Stimulated activated effector memory CD8-positive, alpha-beta T cell treated with anti-CD3 and anti-CD28 coated beads, Interleukin-12 subunit alpha, Interleukin-12 subunit beta, amount 100 ng/mL, for 72 hours (primary cell): ENCODE measurements around the gene ST6GALNAC3.

Experiments
- ATAC-seq: fragments of 150-1000 bp; cut with Tn5 transposase; 2 replicates; pipeline ENCODE4 v1.10.0; 2021
- DNase-seq, 2 donors: peaks; one replicate each; pipeline ENCODE4 v3.0.0; 2021 to 2022; ENCODE audit warnings: low spot score in 2 of 2
- H3K27ac Mint-ChIP-seq: one replicate; pipeline ENCODE4 v1.8.0; 2022; ENCODE audit warnings: mild to moderate bottlenecking, mixed read lengths
- H3K36me3 Mint-ChIP-seq: one replicate; pipeline ENCODE4 v1.8.0; 2022; ENCODE audit warnings: mild to moderate bottlenecking, mixed read lengths
- H3K4me1 Mint-ChIP-seq: one replicate; pipeline ENCODE4 v1.8.0; 2022; ENCODE audit warnings: mixed read lengths
- H3K4me3 Mint-ChIP-seq: one replicate; pipeline ENCODE4 v1.8.0; 2022; ENCODE audit warnings: mild to moderate bottlenecking, mixed read lengths
- H3K9me3 Mint-ChIP-seq: one replicate; pipeline ENCODE4 v1.8.0; 2022; ENCODE audit warnings: mixed read lengths

ST6GALNAC3 gene

DNA sequence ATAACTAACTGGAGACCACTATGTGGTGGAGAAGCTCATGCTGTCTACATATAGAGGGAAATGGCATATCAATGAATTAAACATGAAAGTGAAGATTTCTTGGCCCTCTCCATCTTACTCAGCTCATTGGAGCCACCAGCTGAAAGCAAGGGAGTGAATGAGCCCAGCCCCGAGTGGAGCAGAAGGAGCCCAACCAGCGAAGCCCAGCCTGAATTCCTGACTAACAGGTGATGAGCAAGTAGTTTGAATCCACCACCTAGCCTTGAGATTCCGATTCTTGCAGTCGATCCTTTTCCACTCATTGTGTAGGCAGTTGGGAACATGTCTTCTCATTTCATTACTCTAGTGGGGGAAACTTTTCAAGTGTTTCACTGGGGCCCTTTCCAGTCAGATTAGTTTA lies 18.6 kb upstream of the ST6GALNAC3 start:
- Mint-ChIP-seq H3K4me3 (no peak overlapping the region), H3K4me1 (no peaks in the 10 kb centered on the region), H3K9me3 (no peaks in the 10 kb centered on the region), H3K36me3 (no peaks in the 10 kb centered on the region), H3K27ac (no peak overlapping the region)
- DNase-seq, result no peak
- no peak for ATAC-seq

- DNase-seq, result no peak
- no peak overlapping the region for H3K27ac Mint-ChIP-seq
- no peak for ATAC-seq
- no peaks in the 10 kb centered on the region for H3K36me3 Mint-ChIP-seq
- no peak overlapping the region for H3K4me3 Mint-ChIP-seq
- no peaks in the 10 kb centered on the region for H3K9me3 Mint-ChIP-seq
- no peaks in the 10 kb centered on the region for H3K4me1 Mint-ChIP-seq
Observed at GRCh38 chr1:76059451-76059850, 15.1 kb upstream of the ST6GALNAC3 start.

DNA sequence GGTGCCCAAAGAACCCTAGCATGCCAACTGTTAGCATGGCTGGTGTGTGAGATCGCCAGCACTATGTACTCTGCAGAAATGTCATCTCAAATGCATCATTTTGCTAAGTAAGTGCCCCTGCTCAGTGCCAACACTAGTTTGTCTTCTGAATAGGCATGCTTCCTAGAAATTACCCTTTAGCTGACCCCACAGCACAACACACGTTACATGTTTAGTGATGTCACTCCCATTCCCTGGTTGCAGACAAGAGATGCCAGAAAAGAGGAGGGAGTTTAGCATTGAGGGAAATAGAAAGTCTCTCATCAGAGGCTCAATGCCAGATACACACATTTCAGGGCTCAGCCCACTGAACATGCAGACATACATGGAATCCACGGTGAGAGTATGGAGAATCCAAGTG lies 9.3 kb upstream of the ST6GALNAC3 start:
- no peak for ATAC-seq
- H3K27ac Mint-ChIP-seq, result no peak overlapping the region
- H3K9me3 Mint-ChIP-seq, result no peaks in the 10 kb centered on the region
- H3K36me3 Mint-ChIP-seq, result no peaks in the 10 kb centered on the region
- H3K4me1 Mint-ChIP-seq, result no peaks in the 10 kb centered on the region
- no peak overlapping the region for H3K4me3 Mint-ChIP-seq
- DNase-seq, result no peak

DNA sequence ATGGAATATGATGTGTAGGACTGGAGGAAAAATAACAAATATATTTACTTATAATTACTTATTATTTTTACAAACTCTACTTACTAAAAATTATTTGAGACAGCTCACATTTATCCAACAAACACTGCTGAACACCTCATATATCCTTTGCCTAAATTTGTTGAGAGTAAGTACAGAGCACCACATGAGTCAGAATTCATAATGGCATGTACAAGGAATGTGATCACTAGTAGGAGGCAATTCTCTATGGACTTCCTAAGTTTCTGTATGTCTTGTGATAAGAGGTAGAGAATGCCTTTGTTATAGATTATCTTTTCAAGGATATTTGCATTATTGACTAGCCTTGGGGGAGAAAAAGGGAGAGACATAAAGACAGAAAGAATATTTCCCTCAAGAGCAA lies 8.2 kb upstream of the ST6GALNAC3 start:
- Mint-ChIP-seq H3K4me3 (no peak overlapping the region), H3K9me3 (no peaks in the 10 kb centered on the region), H3K4me1 (no peaks in the 10 kb centered on the region), H3K27ac (no peak overlapping the region), H3K36me3 (no peaks in the 10 kb centered on the region)
- no peak for DNase-seq
- no peak for ATAC-seq

DNA sequence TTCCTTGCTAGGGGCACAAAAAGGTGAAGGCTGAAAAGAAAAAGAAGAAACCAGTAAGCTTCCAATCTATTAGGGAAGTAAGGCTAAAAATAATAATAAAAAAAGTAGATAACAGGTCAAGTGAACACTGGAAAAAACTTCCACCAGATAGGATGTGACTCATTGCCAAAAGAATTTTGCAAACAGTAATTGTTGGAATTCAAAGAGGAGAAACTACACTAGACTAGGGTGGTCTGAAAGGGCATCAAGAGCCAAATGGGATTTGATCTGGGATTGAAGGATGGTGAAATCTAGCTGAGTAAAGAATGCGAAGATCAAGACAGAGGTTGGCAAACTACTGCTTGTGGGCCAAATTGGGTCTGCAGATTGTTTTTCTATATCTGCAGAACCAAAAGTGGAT lies 6.0 kb upstream of the ST6GALNAC3 start:
- H3K4me1 Mint-ChIP-seq, result no peaks in the 10 kb centered on the region
- no peaks in the 10 kb centered on the region for H3K36me3 Mint-ChIP-seq
- ATAC-seq, result no peak
- no peak for DNase-seq
- H3K27ac Mint-ChIP-seq, result no peak overlapping the region
- no peak overlapping the region for H3K4me3 Mint-ChIP-seq
- H3K9me3 Mint-ChIP-seq, result no peaks in the 10 kb centered on the region

DNA sequence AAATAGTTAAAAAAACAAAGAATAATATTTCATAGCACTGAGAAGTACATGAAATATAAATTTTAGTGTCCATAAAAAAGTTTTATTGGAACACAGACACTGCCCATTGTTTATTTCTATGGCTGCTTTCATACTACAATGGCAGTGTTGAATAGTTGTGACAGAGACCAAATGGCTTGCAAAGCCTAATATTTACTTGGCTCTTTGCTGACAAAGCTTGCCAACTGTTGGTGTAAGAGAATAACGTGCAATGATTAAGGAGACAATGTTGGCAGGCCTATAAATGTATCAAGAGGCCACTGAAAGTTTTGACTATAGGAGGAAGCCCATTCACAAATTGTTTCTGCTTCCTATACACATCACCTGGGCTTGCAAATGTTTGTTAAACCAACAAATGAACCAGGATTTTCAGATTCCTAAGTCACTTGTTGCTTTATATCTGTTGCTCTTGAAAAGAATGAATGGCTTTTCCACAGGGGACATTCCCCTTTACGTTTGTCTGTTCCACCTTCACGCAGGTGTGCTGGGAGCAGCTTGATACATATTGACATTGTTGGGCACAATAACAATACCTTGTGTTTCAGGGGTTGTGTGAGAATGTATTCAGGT lies 5.5 kb upstream of the ST6GALNAC3 start:
- Mint-ChIP-seq H3K36me3 (no peaks in the 10 kb centered on the region), H3K27ac (no peak overlapping the region), H3K9me3 (no peaks in the 10 kb centered on the region), H3K4me1 (peaks cover under 1% of the 10 kb centered on the region), H3K4me3 (no peak overlapping the region)
- ATAC-seq (no peak), DNase-seq (no peak)

DNA sequence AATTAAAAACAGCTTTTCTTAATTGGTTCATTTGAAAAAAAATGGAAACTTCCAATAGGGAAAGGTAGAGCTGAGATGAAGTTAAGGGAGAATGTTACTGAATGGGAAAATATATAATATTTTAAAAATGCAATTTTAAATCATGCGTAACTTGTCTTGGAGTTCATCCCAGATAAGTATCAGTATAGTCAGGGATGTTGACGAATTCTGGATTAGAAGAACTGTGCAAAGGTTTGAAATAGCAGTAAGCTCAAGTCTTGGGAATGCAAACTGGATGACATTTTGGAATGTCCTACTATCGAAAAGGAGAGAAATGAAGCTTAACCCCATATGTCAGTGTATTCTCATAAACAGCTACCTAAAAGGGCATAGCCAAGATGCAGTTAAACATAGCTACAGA lies 4.0 kb upstream of the ST6GALNAC3 start:
- no peak overlapping the region for H3K4me3 Mint-ChIP-seq
- no peaks in the 10 kb centered on the region for H3K9me3 Mint-ChIP-seq
- H3K27ac Mint-ChIP-seq, result no peak overlapping the region
- peaks cover 10% of the 10 kb centered on the region for H3K4me1 Mint-ChIP-seq
- DNase-seq (no peak), ATAC-seq (no peak)
- H3K36me3 Mint-ChIP-seq, result no peaks in the 10 kb centered on the region

DNA sequence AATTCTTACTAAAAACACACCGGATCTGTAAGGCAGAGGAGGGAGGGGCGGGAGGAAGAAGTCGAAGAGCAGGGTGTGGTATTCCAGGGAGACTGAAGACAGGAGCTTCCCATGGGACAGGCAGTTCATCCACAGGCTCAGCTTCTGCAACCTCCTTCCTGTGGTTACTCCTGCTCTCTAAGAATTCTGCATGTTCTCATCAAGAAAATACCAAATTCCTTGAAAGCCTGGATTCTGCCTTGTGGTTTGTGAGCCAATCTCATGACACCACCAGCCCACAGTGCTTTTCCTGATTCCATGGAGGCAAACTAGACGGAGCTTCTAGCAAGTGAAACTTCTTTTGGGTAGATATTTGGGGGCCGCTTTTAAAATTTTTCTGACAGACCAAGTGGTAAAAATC lies 1.1 kb upstream of the ST6GALNAC3 start:
- no peak overlapping the region for H3K27ac Mint-ChIP-seq
- peaks cover 10% of the 10 kb centered on the region for H3K4me1 Mint-ChIP-seq
- ATAC-seq (no peak), DNase-seq (no peak)
- no peak overlapping the region for H3K4me3 Mint-ChIP-seq
- no peaks in the 10 kb centered on the region for H3K9me3 Mint-ChIP-seq
- no peaks in the 10 kb centered on the region for H3K36me3 Mint-ChIP-seq

DNA sequence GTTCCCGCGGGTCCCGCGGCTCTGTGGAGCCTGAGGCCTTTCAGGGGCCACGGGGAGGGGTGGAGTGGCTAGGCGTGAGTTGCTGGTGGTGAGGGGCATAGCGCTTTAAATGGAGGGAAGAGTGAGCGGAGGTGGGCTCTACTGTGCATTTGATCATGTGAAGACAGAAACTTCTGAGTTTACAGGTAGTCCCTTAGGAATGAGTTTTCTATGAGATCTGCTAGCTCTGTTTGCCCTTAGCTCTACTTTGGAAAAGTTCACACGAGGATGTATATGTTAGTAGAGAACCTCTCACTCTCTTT lies 593 bp downstream of the ST6GALNAC3 start:
- no peak overlapping the region for H3K27ac Mint-ChIP-seq

GRCh38 chr1:76075877-76076276 lies 1.3 kb downstream of the ST6GALNAC3 start:
- Mint-ChIP-seq H3K4me3 (no peak overlapping the region), H3K4me1 (peaks cover 10% of the 10 kb centered on the region), H3K36me3 (no peaks in the 10 kb centered on the region), H3K27ac (no peak overlapping the region), H3K9me3 (no peaks in the 10 kb centered on the region)
- DNase-seq (no peak), ATAC-seq (no peak)

More for the DNA sequence above, 593 bp downstream of the ST6GALNAC3 start:
- no peak for DNase-seq
- no peak for ATAC-seq
- Mint-ChIP-seq H3K4me3 (peak overlapping the region; percentile 72), H3K36me3 (no peaks in the 10 kb centered on the region), H3K4me1 (peaks cover 10% of the 10 kb centered on the region), H3K9me3 (no peaks in the 10 kb centered on the region)

DNA sequence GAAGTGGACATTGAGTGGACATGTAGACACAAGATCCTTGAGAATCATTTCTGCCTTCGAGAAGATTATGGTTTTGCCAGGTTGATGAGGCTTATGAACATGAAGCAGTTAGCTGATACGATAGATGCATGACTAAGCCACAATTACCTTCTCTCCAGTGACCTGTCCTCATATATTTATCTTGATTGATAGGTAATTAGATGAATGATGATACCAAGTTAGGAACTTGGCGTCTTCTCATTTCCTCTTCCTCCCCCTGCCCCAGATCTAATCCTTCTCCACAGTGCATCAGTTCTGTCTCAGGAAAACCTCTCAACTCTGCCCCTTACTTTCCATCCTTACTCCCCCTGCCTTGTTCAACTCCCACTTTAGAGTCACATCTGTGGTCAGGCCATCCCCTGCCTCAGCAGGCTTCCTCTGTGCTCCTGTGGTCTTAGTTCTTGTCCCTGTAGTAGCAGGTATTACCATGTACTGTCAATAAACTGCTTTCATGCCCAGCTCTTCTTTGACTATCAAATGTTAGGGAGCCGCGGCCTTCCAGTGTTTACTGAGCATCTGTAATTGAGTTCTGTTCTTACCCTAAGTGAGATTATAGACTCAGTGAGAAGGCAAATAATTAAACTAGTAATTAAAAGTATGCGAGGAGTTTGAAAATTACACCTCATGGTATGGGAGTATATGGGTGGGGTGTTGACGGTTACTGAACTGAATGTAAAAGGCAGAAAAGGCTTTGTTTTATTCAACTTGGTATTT lies 5.1 kb downstream of the ST6GALNAC3 start:
- no peak overlapping the region for H3K4me3 Mint-ChIP-seq
- DNase-seq, result no peak
- ATAC-seq, result no peak
- no peak overlapping the region for H3K27ac Mint-ChIP-seq
- H3K36me3 Mint-ChIP-seq, result no peaks in the 10 kb centered on the region
- H3K4me1 Mint-ChIP-seq, result peaks cover 5% of the 10 kb centered on the region
- no peaks in the 10 kb centered on the region for H3K9me3 Mint-ChIP-seq

- H3K4me3 Mint-ChIP-seq, result no peak overlapping the region
- H3K4me1 Mint-ChIP-seq, result no peaks in the 10 kb centered on the region
- H3K9me3 Mint-ChIP-seq, result no peaks in the 10 kb centered on the region
- no peak overlapping the region for H3K27ac Mint-ChIP-seq
- no peak for DNase-seq
- no peaks in the 10 kb centered on the region for H3K36me3 Mint-ChIP-seq
- ATAC-seq, result peak; percentile 34
Observed at GRCh38 chr1:76080552-76081079, 6.1 kb downstream of the ST6GALNAC3 start.

- Mint-ChIP-seq H3K36me3 (no peaks in the 10 kb centered on the region), H3K4me1 (no peaks in the 10 kb centered on the region), H3K4me3 (no peak overlapping the region), H3K9me3 (no peaks in the 10 kb centered on the region), H3K27ac (no peak overlapping the region)
- DNase-seq, result no peak
- no peak for ATAC-seq
Observed at GRCh38 chr1:76082062-76082461, 7.5 kb downstream of the ST6GALNAC3 start.

DNA sequence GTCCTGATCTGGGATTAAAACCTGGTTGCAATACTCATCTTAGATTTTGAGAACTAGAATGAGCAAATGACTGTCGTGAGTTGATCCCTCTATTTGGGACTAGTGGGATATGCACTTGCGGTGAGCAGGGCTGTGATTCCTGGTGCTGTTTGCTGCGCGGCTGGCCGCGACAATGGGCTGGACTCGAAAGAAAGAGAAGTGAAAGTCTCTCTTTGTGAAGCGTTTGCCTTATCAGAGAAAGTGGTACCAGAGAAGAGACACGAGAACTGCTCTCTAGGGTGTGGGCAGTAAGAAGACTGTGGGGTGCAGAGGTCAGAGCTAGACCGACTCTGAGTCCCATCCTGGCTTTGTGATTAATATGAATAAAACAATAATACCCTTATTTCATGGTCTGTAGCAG lies 8.6 kb downstream of the ST6GALNAC3 start:
- Mint-ChIP-seq H3K4me3 (no peak overlapping the region), H3K9me3 (no peaks in the 10 kb centered on the region), H3K27ac (no peak overlapping the region), H3K4me1 (no peaks in the 10 kb centered on the region), H3K36me3 (no peaks in the 10 kb centered on the region)
- no peak for DNase-seq
- no peak for ATAC-seq

GRCh38 chr1:76084029-76084627 lies 9.6 kb downstream of the ST6GALNAC3 start:
- ATAC-seq (no peak), DNase-seq (no peak)
- Mint-ChIP-seq H3K4me3 (no peak overlapping the region), H3K9me3 (no peaks in the 10 kb centered on the region), H3K36me3 (no peaks in the 10 kb centered on the region), H3K27ac (no peak overlapping the region), H3K4me1 (no peaks in the 10 kb centered on the region)

- H3K9me3 Mint-ChIP-seq, result no peaks in the 10 kb centered on the region
- DNase-seq (no peak), ATAC-seq (no peak)
- H3K4me3 Mint-ChIP-seq, result no peak overlapping the region
- no peaks in the 10 kb centered on the region for H3K36me3 Mint-ChIP-seq
- H3K27ac Mint-ChIP-seq, result no peak overlapping the region
- no peaks in the 10 kb centered on the region for H3K4me1 Mint-ChIP-seq
Observed at GRCh38 chr1:76084685-76085084, 10.1 kb downstream of the ST6GALNAC3 start.
